Neural cell (in vitro differentiated cells): ENCODE results near the gene RELT. TPM values are rescaled to one million over a fixed set of nuclear protein-coding genes. Genes with fewer than 3 reads are reported as not detected.

Source experiments
- H2AFZ ChIP-seq: fragments of 200-600, 300-800 bp; sonication (generic), shearing (Covaris generic); 2 replicates; pipeline ENCODE4 v1.6.0; 2014; ENCODE audit warnings: low read depth, mild to moderate bottlenecking, antibody characterized with exemption, low read length, moderate library complexity
- H3F3A ChIP-seq: fragments of 200-600 bp; shearing (Covaris generic); 2 replicates; pipeline ENCODE4 v1.6.1; 2016; ENCODE audit warnings: mild to moderate bottlenecking, moderate library complexity, mixed read lengths, antibody characterized with exemption, low read length; ENCODE audit not compliant: insufficient read depth, poor library complexity, severe bottlenecking
- H3K27ac ChIP-seq: fragments of 200-600, 300-800 bp; sonication (generic), shearing (Covaris generic); 2 replicates; pipeline ENCODE4 v1.5.1; 2014; ENCODE audit warnings: mild to moderate bottlenecking, low read length, moderate library complexity
- H3K27me3 ChIP-seq: fragments of 300-800, 200-600 bp; sonication (generic), shearing (Covaris generic); 2 replicates; pipeline ENCODE4 v1.6.0; 2014; ENCODE audit warnings: mild to moderate bottlenecking, low read depth, low read length, moderate library complexity; ENCODE audit not compliant: insufficient read depth
- H3K36me3 ChIP-seq: fragments of 300-800, 200-600 bp; sonication (generic), shearing (Covaris generic); 2 replicates; pipeline ENCODE4 v1.5.1; 2014; ENCODE audit warnings: mild to moderate bottlenecking, antibody characterized with exemption, low read length, moderate library complexity; ENCODE audit not compliant: insufficient read depth
- H3K4me2 ChIP-seq: fragments of 300-800, 200-600 bp; sonication (generic), shearing (Covaris generic); 2 replicates; pipeline ENCODE4 v1.6.0; 2014; ENCODE audit warnings: mild to moderate bottlenecking, low read length
- H3K4me3 ChIP-seq: fragments of 300-800, 200-600 bp; sonication (generic), shearing (Covaris generic); 2 replicates; pipeline ENCODE4 v1.5.1; 2014; ENCODE audit warnings: mild to moderate bottlenecking, low read length, moderate library complexity
- H3K79me2 ChIP-seq: fragments of 200-600 bp; shearing (Covaris generic); replicated peaks from 2 replicates; pipeline ENCODE4 v1.6.0; 2014; ENCODE audit warnings: mild to moderate bottlenecking, low read length, moderate library complexity; ENCODE audit not compliant: insufficient read depth
- H3K9ac ChIP-seq: fragments of 300-800, 200-600 bp; sonication (generic), shearing (Covaris generic); 2 replicates; pipeline ENCODE4 v1.6.1; 2016; ENCODE audit warnings: mild to moderate bottlenecking, low read length, mixed read lengths
- H3K9me2 ChIP-seq: fragments of 200-600 bp; shearing (Covaris generic); 2 replicates; pipeline ENCODE4 v1.6.1; 2016; ENCODE audit warnings: mild to moderate bottlenecking, low read length, mixed read lengths; ENCODE audit not compliant: insufficient read depth
- H3K9me3 ChIP-seq: fragments of 200-600, 300-800 bp; sonication (generic), shearing (Covaris generic); 2 replicates; pipeline ENCODE4 v1.6.1; 2016; ENCODE audit warnings: mild to moderate bottlenecking, mixed run types, low read length, moderate library complexity, mixed read lengths
- H4K20me1 ChIP-seq: fragments of 200-600 bp; shearing (Covaris generic); 2 replicates; pipeline ENCODE4 v1.6.1; 2016; ENCODE audit warnings: mild to moderate bottlenecking, mixed run types; ENCODE audit not compliant: insufficient read depth
- EP300 ChIP-seq: fragments of 450-650 bp; conservative IDR thresholded peaks from 2 replicates; pipeline ENCODE4 v1.6.1; 2014; ENCODE audit warnings: antibody characterized with exemption, mild to moderate bottlenecking, moderate library complexity; ENCODE audit not compliant: poor library complexity, severe bottlenecking
- EZH2 ChIP-seq: fragments of 200-600, 300-800 bp; shearing (Covaris generic), sonication (generic); IDR thresholded peaks from 2 replicates; pipeline ENCODE4 v1.6.1; 2014; ENCODE audit warnings: antibody characterized with exemption, low read length, borderline replicate concordance, mild to moderate bottlenecking; ENCODE audit not compliant: insufficient read depth, poor library complexity, severe bottlenecking
- MXI1 ChIP-seq: fragments of 450-650 bp; conservative IDR thresholded peaks from 2 replicates; pipeline ENCODE4 v1.6.1; 2014; ENCODE audit warnings: antibody characterized with exemption, mild to moderate bottlenecking; ENCODE audit not compliant: poor library complexity, severe bottlenecking
- POLR2AphosphoS5 ChIP-seq: IDR thresholded peaks from 2 replicates; pipeline ENCODE4 v1.6.1; 2012
- RAD21 ChIP-seq: fragments of 450-650 bp; conservative IDR thresholded peaks from 2 replicates; pipeline ENCODE4 v1.6.1; 2014; ENCODE audit warnings: antibody characterized with exemption, mild to moderate bottlenecking, moderate library complexity
- SMC3 ChIP-seq: fragments of 450-650 bp; conservative IDR thresholded peaks from 2 replicates; pipeline ENCODE4 v1.6.1; 2014; ENCODE audit warnings: antibody characterized with exemption, mild to moderate bottlenecking, moderate library complexity; ENCODE audit not compliant: poor library complexity
- TAF1 ChIP-seq: IDR thresholded peaks from 2 replicates; pipeline ENCODE4 v1.6.1; 2012; ENCODE audit warnings: low read depth
- polyA plus RNA-seq: library from polyadenylated mRNA; depleted of rRNA; stranded (reverse); fragments of >200 nt; gene quantifications from 2 replicates; pipeline ENCODE4 v1.2.3, GENCODE V29; 2014
- TF ChIP-seq, protein P1 (sequence below): IDR thresholded peaks from 2 replicates; pipeline ENCODE4 v1.6.1; 2012; ENCODE audit warnings: borderline replicate concordance
- TF ChIP-seq, protein P2 (sequence below): fragments of 450-650 bp; IDR thresholded peaks from 2 replicates; pipeline ENCODE4 v1.5.1; 2014; ENCODE audit warnings: antibody characterized with exemption, mild to moderate bottlenecking, moderate library complexity; ENCODE audit not compliant: poor library complexity, severe bottlenecking

The RELT gene
- polyA plus RNA-seq, 1 donor from 2014 or later: 12.4 TPM

DNA sequence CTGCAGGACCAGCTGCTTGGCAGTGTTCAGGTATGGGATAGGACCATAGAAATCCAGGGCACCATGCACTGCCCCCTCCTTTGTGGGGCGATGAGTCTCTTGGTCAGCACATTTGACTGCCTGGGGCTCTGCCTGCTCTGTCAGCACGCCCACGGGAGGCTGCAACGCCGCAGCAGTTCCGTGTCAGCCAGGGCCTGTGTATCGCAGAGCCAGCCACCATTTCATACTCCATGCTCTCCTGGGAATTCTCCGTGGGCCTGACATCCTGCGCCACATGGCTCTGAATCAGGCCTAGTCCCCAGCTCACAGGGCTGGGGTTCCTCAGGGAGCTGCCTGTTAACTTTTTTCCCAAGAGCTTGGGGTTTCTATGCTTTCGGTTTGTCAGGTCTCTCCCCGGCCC lies 16.9 kb upstream of the RELT start:
- Histone ChIP-seq H2AFZ (no peak overlapping the region), H3K36me3 (no peaks in the 10 kb centered on the region), H3K27me3 (no peaks in the 10 kb centered on the region), H3K4me3 (no peak overlapping the region), H3K9ac (no peak overlapping the region), H3K4me2 (no peak overlapping the region), H3F3A (no peaks in the 10 kb centered on the region), H3K9me2 (no peaks in the 10 kb centered on the region), H3K27ac (no peak overlapping the region), H3K9me3 (no peaks in the 10 kb centered on the region), H3K79me2 (no peaks in the 10 kb centered on the region), H4K20me1 (no peaks in the 10 kb centered on the region)
- TF ChIP-seq POLR2AphosphoS5: no peak
- no peak for TF ChIP-seq MXI1
- TF ChIP-seq, protein P1, sequence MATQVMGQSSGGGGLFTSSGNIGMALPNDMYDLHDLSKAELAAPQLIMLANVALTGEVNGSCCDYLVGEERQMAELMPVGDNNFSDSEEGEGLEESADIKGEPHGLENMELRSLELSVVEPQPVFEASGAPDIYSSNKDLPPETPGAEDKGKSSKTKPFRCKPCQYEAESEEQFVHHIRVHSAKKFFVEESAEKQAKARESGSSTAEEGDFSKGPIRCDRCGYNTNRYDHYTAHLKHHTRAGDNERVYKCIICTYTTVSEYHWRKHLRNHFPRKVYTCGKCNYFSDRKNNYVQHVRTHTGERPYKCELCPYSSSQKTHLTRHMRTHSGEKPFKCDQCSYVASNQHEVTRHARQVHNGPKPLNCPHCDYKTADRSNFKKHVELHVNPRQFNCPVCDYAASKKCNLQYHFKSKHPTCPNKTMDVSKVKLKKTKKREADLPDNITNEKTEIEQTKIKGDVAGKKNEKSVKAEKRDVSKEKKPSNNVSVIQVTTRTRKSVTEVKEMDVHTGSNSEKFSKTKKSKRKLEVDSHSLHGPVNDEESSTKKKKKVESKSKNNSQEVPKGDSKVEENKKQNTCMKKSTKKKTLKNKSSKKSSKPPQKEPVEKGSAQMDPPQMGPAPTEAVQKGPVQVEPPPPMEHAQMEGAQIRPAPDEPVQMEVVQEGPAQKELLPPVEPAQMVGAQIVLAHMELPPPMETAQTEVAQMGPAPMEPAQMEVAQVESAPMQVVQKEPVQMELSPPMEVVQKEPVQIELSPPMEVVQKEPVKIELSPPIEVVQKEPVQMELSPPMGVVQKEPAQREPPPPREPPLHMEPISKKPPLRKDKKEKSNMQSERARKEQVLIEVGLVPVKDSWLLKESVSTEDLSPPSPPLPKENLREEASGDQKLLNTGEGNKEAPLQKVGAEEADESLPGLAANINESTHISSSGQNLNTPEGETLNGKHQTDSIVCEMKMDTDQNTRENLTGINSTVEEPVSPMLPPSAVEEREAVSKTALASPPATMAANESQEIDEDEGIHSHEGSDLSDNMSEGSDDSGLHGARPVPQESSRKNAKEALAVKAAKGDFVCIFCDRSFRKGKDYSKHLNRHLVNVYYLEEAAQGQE: no peak
- TF ChIP-seq SMC3: no peak
- TF ChIP-seq EP300: no peak
- TF ChIP-seq, protein P2, sequence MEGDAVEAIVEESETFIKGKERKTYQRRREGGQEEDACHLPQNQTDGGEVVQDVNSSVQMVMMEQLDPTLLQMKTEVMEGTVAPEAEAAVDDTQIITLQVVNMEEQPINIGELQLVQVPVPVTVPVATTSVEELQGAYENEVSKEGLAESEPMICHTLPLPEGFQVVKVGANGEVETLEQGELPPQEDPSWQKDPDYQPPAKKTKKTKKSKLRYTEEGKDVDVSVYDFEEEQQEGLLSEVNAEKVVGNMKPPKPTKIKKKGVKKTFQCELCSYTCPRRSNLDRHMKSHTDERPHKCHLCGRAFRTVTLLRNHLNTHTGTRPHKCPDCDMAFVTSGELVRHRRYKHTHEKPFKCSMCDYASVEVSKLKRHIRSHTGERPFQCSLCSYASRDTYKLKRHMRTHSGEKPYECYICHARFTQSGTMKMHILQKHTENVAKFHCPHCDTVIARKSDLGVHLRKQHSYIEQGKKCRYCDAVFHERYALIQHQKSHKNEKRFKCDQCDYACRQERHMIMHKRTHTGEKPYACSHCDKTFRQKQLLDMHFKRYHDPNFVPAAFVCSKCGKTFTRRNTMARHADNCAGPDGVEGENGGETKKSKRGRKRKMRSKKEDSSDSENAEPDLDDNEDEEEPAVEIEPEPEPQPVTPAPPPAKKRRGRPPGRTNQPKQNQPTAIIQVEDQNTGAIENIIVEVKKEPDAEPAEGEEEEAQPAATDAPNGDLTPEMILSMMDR: no peak
- no peak for TF ChIP-seq EZH2
- no peak for TF ChIP-seq TAF1
- TF ChIP-seq RAD21: no peak

DNA sequence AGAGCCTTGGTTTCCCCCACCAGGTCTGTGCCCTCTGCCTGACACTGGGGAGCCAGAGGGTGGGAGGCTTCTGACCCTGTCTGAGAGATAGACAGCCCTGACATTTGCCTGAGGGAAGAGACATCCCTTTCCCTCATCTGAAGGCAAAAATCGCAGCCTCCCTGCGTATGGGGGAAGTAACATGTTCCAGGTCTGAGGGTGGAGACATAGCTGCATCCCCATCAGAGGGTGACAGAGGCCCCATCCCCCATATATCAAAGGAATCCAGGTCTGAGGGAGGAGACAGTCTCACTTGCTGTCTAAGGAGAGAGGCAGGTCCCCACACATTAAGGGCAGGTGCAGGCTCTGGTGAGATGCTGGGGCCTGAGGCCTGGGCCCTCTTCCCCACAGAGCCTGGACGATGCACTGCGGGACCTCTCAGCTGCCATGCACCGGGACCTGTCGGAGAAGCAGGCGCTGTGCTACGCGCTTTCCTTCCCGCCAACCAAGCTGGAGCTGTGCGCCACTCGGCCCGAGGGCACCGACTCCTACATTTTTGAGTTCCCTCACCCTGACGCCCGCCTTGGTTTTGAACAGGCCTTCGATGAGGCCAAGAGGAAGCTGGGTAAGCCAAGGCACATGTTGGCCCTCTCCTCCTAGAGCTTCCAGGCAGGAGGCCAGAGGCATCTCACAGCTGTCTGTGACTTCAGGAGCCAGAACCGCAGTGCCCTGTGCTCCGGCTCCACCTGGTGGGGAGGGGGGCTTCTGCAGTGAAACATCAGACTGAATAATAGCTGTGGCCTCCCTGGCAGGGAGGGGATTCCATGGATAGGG lies 16.1 kb upstream of the RELT start:
- no peak overlapping the region for H3K27ac ChIP-seq
- H3F3A ChIP-seq: no peaks in the 10 kb centered on the region
- H3K36me3 ChIP-seq: no peaks in the 10 kb centered on the region
- H3K9me2 ChIP-seq: no peaks in the 10 kb centered on the region
- no peak overlapping the region for H3K4me3 ChIP-seq
- H3K9ac ChIP-seq: no peak overlapping the region
- no peak overlapping the region for H3K4me2 ChIP-seq
- H3K27me3 ChIP-seq: no peaks in the 10 kb centered on the region
- H3K79me2 ChIP-seq: no peaks in the 10 kb centered on the region
- TF ChIP-seq, protein P2: no peak
- TF ChIP-seq MXI1 (no peak), POLR2AphosphoS5 (no peak), EP300 (no peak), EZH2 (no peak), TAF1 (no peak), RAD21 (no peak), SMC3 (no peak)
- TF ChIP-seq, protein P1: no peak
- no peaks in the 10 kb centered on the region for H3K9me3 ChIP-seq
- H4K20me1 ChIP-seq: no peaks in the 10 kb centered on the region
- H2AFZ ChIP-seq: no peak overlapping the region
